ENCODE results near the gene ESRP2.

ESRP2 gene

DNA sequence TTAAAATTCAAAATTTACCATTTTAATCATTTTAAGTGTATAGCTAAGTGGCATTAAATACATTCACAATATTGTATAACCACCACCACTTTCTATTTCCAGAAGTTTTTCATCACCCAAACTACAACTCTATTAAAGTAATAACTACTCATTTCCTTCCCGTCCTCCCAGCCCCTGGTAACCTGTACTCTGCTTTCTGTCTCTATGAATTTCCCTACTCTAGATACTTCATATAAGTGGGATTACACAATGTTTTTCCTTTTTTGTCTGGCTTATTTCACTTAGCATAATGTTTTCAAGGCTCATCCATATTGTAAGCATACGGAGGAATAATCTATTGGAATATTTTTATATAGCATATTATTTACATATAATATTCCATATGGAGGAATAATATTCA is 29.7 kb downstream of the ESRP2 start:
- H3K27ac ChIP-seq = no peak overlapping the region
- TF ChIP-seq, protein P1, sequence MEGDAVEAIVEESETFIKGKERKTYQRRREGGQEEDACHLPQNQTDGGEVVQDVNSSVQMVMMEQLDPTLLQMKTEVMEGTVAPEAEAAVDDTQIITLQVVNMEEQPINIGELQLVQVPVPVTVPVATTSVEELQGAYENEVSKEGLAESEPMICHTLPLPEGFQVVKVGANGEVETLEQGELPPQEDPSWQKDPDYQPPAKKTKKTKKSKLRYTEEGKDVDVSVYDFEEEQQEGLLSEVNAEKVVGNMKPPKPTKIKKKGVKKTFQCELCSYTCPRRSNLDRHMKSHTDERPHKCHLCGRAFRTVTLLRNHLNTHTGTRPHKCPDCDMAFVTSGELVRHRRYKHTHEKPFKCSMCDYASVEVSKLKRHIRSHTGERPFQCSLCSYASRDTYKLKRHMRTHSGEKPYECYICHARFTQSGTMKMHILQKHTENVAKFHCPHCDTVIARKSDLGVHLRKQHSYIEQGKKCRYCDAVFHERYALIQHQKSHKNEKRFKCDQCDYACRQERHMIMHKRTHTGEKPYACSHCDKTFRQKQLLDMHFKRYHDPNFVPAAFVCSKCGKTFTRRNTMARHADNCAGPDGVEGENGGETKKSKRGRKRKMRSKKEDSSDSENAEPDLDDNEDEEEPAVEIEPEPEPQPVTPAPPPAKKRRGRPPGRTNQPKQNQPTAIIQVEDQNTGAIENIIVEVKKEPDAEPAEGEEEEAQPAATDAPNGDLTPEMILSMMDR (conservative IDR thresholded peaks at IDR 0.05) = no peak
- no peak for TF ChIP-seq ZFX (IDR thresholded peaks at IDR 0.05)

- no peak overlapping the region for H3K27ac ChIP-seq
- TF ChIP-seq, protein P1 (conservative IDR thresholded peaks at IDR 0.05) = no peak
- no peak for TF ChIP-seq ZFX (IDR thresholded peaks at IDR 0.05)
Measured at GRCh38 chr16:68202091-68202519, 33.8 kb downstream of the ESRP2 start.

DNA sequence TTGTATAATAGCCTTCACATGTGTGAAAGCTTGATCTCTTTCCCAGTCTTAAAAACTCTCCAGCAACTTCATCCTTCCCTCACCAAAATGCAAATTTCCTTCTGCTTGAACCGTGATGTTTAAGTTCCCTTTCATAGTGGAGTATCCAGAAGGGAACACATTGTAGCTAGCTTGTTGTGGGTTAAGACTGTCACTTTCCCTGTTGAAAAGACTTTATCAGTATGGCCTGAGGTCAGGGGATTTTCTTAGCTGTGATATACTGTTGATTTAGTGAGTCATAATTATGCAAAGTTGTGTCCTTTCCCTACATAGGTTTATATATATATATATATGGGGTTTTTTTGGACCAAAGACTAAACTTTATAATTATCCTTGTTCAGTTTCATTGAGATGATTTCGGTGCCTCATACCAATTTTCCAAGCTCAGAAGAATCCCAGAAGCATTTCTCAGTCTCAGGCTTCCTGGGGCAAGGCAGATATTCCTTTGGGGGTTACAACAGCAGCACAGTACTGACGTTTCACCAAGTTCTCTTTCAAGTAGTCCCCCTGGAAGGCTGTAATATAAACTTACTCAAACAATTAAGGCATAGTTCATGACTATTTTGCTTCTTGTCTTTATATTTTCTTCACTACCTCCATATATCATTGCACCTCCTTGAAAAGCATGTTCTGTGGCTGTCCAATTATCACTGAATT is 35.7 kb downstream of the ESRP2 start:
- no peak overlapping the region for H3K27ac ChIP-seq
- TF ChIP-seq, protein P1 (conservative IDR thresholded peaks at IDR 0.05) = no peak
- TF ChIP-seq ZFX (IDR thresholded peaks at IDR 0.05) = no peak

- TF ChIP-seq, protein P1 (conservative IDR thresholded peaks at IDR 0.05) = no peak
- TF ChIP-seq ZFX (IDR thresholded peaks at IDR 0.05) = no peak
Measured at GRCh38 chr16:68197250-68197649, 38.7 kb downstream of the ESRP2 start.

GRCh38 chr16:68194251-68194650 is 41.7 kb downstream of the ESRP2 start:
- no peak overlapping the region for H3K27ac ChIP-seq
- TF ChIP-seq ZFX (IDR thresholded peaks at IDR 0.05) = no peak
- TF ChIP-seq, protein P1 (conservative IDR thresholded peaks at IDR 0.05) = no peak

More at GRCh38 chr16:68197250-68197649, 38.7 kb downstream of the ESRP2 start:
- H3K27ac ChIP-seq = no peak overlapping the region

DNA sequence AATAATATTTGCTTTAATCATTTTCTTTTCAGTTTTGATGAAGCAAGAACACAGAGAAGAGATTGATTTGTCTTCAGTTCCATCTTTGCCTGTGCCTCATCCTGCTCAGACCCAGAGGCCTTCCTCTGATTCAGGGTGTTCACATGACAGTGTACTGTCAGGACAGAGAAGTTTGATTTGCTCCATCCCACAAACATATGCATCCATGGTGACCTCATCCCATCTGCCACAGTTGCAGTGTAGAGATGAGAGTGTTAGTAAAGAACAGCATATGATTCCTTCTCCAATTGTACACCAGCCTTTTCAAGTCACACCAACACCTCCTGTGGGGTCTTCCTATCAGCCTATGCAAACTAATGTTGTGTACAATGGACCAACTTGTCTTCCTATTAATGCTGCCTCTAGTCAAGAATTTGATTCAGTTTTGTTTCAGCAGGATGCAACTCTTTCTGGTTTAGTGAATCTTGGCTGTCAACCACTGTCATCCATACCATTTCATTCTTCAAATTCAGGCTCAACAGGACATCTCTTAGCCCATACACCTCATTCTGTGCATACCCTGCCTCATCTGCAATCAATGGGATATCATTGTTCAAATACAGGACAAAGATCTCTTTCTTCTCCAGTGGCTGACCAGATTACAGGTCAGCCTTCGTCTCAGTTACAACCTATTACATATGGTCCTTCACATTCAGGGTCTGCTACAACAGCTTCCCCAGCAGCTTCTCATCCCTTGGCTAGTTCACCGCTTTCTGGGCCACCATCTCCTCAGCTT is 45.0 kb downstream of the ESRP2 start:
- H3K27ac ChIP-seq = no peak overlapping the region

More for the DNA sequence above, 45.0 kb downstream of the ESRP2 start:
- no peak for TF ChIP-seq ZFX (IDR thresholded peaks at IDR 0.05)
- TF ChIP-seq, protein P1 (conservative IDR thresholded peaks at IDR 0.05) = no peak
